MM.1S (cell line): ENCODE data around the gene ROCK2.

ENCODE experiments used
- DNase-seq: peaks from one replicate; pipeline ENCODE4 v3.0.0-alpha.2; 2015
- H2AFZ ChIP-seq: fragments of 300-600 bp; sonication (generic); 2 replicates; pipeline ENCODE4 v1.6.0; 2016; ENCODE audit warnings: antibody characterized with exemption, low read length
- H3F3A ChIP-seq: fragments of 300-600 bp; sonication (generic); 2 replicates; pipeline ENCODE4 v1.6.1; 2016; ENCODE audit warnings: mild to moderate bottlenecking, antibody characterized with exemption, low read length, moderate library complexity, mixed read lengths; ENCODE audit not compliant: insufficient read depth
- H3K27ac ChIP-seq: fragments of 300-600 bp; sonication (generic); 2 replicates; pipeline ENCODE4 v1.5.1; 2016; ENCODE audit warnings: mild to moderate bottlenecking, low read length
- H3K27me3 ChIP-seq: fragments of 300-600 bp; sonication (generic); replicated peaks from 2 replicates; pipeline ENCODE4 v1.6.0; 2016; ENCODE audit warnings: low read length; ENCODE audit not compliant: insufficient read depth
- H3K36me3 ChIP-seq: fragments of 300-600 bp; sonication (generic); replicated peaks from 2 replicates; pipeline ENCODE4 v1.6.1; 2016; ENCODE audit warnings: mild to moderate bottlenecking, low read length, mixed read lengths; ENCODE audit not compliant: insufficient read depth
- H3K4me1 ChIP-seq: fragments of 300-600 bp; sonication (generic); 2 replicates; pipeline ENCODE4 v1.6.1; 2016; ENCODE audit warnings: low read length, mixed read lengths
- H3K4me2 ChIP-seq: fragments of 300-600 bp; sonication (generic); 2 replicates; pipeline ENCODE4 v1.6.0; 2016; ENCODE audit warnings: low read depth, low read length
- H3K4me3 ChIP-seq: fragments of 300-600 bp; sonication (generic); 2 replicates; pipeline ENCODE4 v1.5.1; 2016; ENCODE audit warnings: low read length, mixed read lengths
- H3K79me2 ChIP-seq: fragments of 300-600 bp; sonication (generic); 2 replicates; pipeline ENCODE4 v1.6.1; 2016; ENCODE audit warnings: mixed run types, low read length, mixed read lengths
- H3K9ac ChIP-seq: fragments of 300-600 bp; sonication (generic); 2 replicates; pipeline ENCODE4 v1.6.1; 2016; ENCODE audit warnings: low read length, mixed read lengths
- H3K9me2 ChIP-seq: fragments of 300-600 bp; sonication (generic); replicated peaks from 2 replicates; pipeline ENCODE4 v1.6.1; 2016; ENCODE audit warnings: mild to moderate bottlenecking, low read length, mixed read lengths; ENCODE audit not compliant: insufficient read depth
- H3K9me3 ChIP-seq: fragments of 300-600 bp; sonication (generic); replicated peaks from 2 replicates; pipeline ENCODE4 v1.6.1; 2016; ENCODE audit warnings: mild to moderate bottlenecking, low read length, mixed read lengths; ENCODE audit not compliant: insufficient read depth
- H4K20me1 ChIP-seq: fragments of 300-600 bp; sonication (generic); 2 replicates; pipeline ENCODE4 v1.6.1; 2016; ENCODE audit warnings: mild to moderate bottlenecking, low read length, moderate library complexity, mixed read lengths; ENCODE audit not compliant: insufficient read depth
- CTCF ChIP-seq: fragments of 300-600 bp; sonication (generic); IDR thresholded peaks from 2 replicates; pipeline ENCODE4 v1.5.1; 2016; ENCODE audit warnings: antibody characterized with exemption, low read length, mixed read lengths
- EZH2 ChIP-seq: fragments of 300-600 bp; sonication (generic); optimal IDR thresholded peaks from 2 replicates; pipeline ENCODE3; 2017; ENCODE audit warnings: low read depth, mild to moderate bottlenecking, antibody characterized with exemption, low read length, mixed read lengths
- EZH2phosphoT487 ChIP-seq: fragments of 300-600 bp; sonication (generic); IDR thresholded peaks from 2 replicates; pipeline ENCODE4 v1.6.1; 2018; ENCODE audit warnings: antibody characterized with exemption, low read length

The ROCK2 gene

GRCh38 chr2:11298592-11298991, 45.8 kb downstream of the ROCK2 start:
- no peak overlapping the region for H3K27ac ChIP-seq
- no peaks in the 10 kb centered on the region for H3F3A ChIP-seq
- H3K9me3 ChIP-seq, result no peaks in the 10 kb centered on the region
- H4K20me1 ChIP-seq, result no peaks in the 10 kb centered on the region
- no peak overlapping the region for H3K4me3 ChIP-seq
- TF ChIP-seq EZH2phosphoT487, result no peak
- no peak for TF ChIP-seq CTCF
- no peak for TF ChIP-seq EZH2
- no peaks in the 10 kb centered on the region for H3K4me1 ChIP-seq
- H3K9ac ChIP-seq, result no peak overlapping the region
- peaks cover 38% of the 10 kb centered on the region for H3K79me2 ChIP-seq
- H3K36me3 ChIP-seq, result no peaks in the 10 kb centered on the region
- no peak overlapping the region for H2AFZ ChIP-seq
- H3K4me2 ChIP-seq, result no peak overlapping the region
- H3K27me3 ChIP-seq, result no peaks in the 10 kb centered on the region
- H3K9me2 ChIP-seq, result no peaks in the 10 kb centered on the region
- DNase-seq, result no peak

- H3K79me2 ChIP-seq, result peaks cover 31% of the 10 kb centered on the region; the same call in 1 of the 2 replicates
- H3F3A ChIP-seq, result no peaks in the 10 kb centered on the region
- TF ChIP-seq EZH2phosphoT487 (no peak), CTCF (no peak), EZH2 (no peak)
- no peak overlapping the region for H3K27ac ChIP-seq
- no peak overlapping the region for H3K4me2 ChIP-seq
- no peaks in the 10 kb centered on the region for H3K27me3 ChIP-seq
- no peaks in the 10 kb centered on the region for H3K9me2 ChIP-seq
- no peak overlapping the region for H3K9ac ChIP-seq
- H4K20me1 ChIP-seq, result no peaks in the 10 kb centered on the region
- H3K36me3 ChIP-seq, result no peaks in the 10 kb centered on the region
- no peak overlapping the region for H3K4me3 ChIP-seq
- H3K9me3 ChIP-seq, result no peaks in the 10 kb centered on the region
- H2AFZ ChIP-seq, result no peak overlapping the region
- no peaks in the 10 kb centered on the region for H3K4me1 ChIP-seq
- DNase-seq, result no peak
These were observed 48.0 kb downstream of the ROCK2 start for GRCh38 chr2:11296401-11296800.

- Histone ChIP-seq H3K9me2 (no peaks in the 10 kb centered on the region), H3K4me1 (no peaks in the 10 kb centered on the region), H3K36me3 (no peaks in the 10 kb centered on the region), H3K79me2 (peaks cover 42% of the 10 kb centered on the region), H3K27ac (no peak overlapping the region), H4K20me1 (no peaks in the 10 kb centered on the region), H3K4me2 (no peak overlapping the region), H2AFZ (no peak overlapping the region), H3K9ac (no peak overlapping the region), H3K27me3 (no peaks in the 10 kb centered on the region), H3K9me3 (no peaks in the 10 kb centered on the region), H3F3A (no peaks in the 10 kb centered on the region), H3K4me3 (no peak overlapping the region)
- DNase-seq, result no peak
- no peak for TF ChIP-seq EZH2
- TF ChIP-seq CTCF, result no peak
- TF ChIP-seq EZH2phosphoT487, result no peak
These were observed 51.8 kb downstream of the ROCK2 start for GRCh38 chr2:11292464-11293255.
